Naive B cell (primary cell): ENCODE data around the gene SPECC1. TPM values are rescaled to one million over a fixed set of nuclear protein-coding genes. Genes with fewer than 3 reads are reported as not detected.
A peak's percentile ranks its signal among the peaks of the same experiment; 100 is the strongest.
"Not testable (repeated sequence)": the region's sequence is repeated elsewhere in the genome, so short reads cannot be mapped to it uniquely, and the experiment has no call there.

Source experiments
- ATAC-seq, 2 donors: fragments of 150-1000 bp; cut with Tn5 transposase; 2 replicates each; pipeline ENCODE4 v1.10.0; 2021; ENCODE audit warnings: low read depth in 2 of 2, mild to moderate bottlenecking in 2 of 2, moderate library complexity in 2 of 2
- DNase-seq: peaks from one replicate; pipeline ENCODE4 v3.0.0; 2022
- H3K27ac Mint-ChIP-seq, 6 donors: one replicate each; pipeline ENCODE4 v1.8.0; 2020 to 2022; ENCODE audit warnings: mild to moderate bottlenecking in 6 of 6, mixed read lengths in 6 of 6, moderate library complexity in 5 of 6, inconsistent platforms in 2 of 6
- H3K27me3 Mint-ChIP-seq, 3 donors: one replicate each; pipeline ENCODE4 v1.8.0; 2021 to 2022; ENCODE audit warnings: mixed read lengths in 3 of 3, mild to moderate bottlenecking in 1 of 3
- H3K36me3 Mint-ChIP-seq, 2 donors: one replicate each; pipeline ENCODE4 v1.8.0; 2020 to 2022; ENCODE audit warnings: mixed read lengths in 2 of 2, inconsistent platforms in 1 of 2, mild to moderate bottlenecking in 1 of 2
- H3K4me1 Mint-ChIP-seq, 3 donors: one replicate each; pipeline ENCODE4 v1.8.0; 2020 to 2022; ENCODE audit warnings: mixed read lengths in 3 of 3, inconsistent platforms in 1 of 3, mild to moderate bottlenecking in 1 of 3, moderate library complexity in 1 of 3
- H3K4me3 Mint-ChIP-seq, 8 donors: one replicate each; pipeline ENCODE4 v1.8.0; 2020 to 2022; ENCODE audit warnings: mild to moderate bottlenecking in 8 of 8, mixed read lengths in 8 of 8, moderate library complexity in 8 of 8, inconsistent platforms in 2 of 8
- H3K9me3 Mint-ChIP-seq, 7 donors: one replicate each; pipeline ENCODE4 v1.8.0; 2020 to 2022; ENCODE audit warnings: mixed read lengths in 7 of 7, mild to moderate bottlenecking in 5 of 7, inconsistent platforms in 2 of 7, moderate library complexity in 1 of 7
- polyA plus RNA-seq, 6 donors: library from polyadenylated mRNA; unstranded; fragments of 300-500 nt; fragmentation: Illumina TruSeq; gene quantifications; one replicate each; pipeline ENCODE4 v1.2.3, GENCODE V29; 2021; ENCODE audit warnings: low read depth in 6 of 6

Gene SPECC1
- polyA plus RNA-seq, 6 donors from 2014 or later: 2.6 to 5.9 (median 4.1) TPM

GRCh38 chr17:20228860-20229259 is 219.7 kb downstream of the SPECC1 start:
- Mint-ChIP-seq H3K36me3 (peaks cover 0 to 8% of the 10 kb centered on the region in 2 donors), H3K4me1 (no peaks in the 10 kb centered on the region), H3K4me3 (no peak overlapping the region), H3K27me3 (no peaks in the 10 kb centered on the region), H3K27ac (no peak overlapping the region), H3K9me3 (no peaks in the 10 kb centered on the region)
- ATAC-seq: no peak
- DNase-seq: no peak

GRCh38 chr17:20230924-20231323 is 221.8 kb downstream of the SPECC1 start:
- Mint-ChIP-seq H3K36me3 (peaks cover 0 to 8% of the 10 kb centered on the region in 2 donors), H3K4me1 (no peaks in the 10 kb centered on the region), H3K9me3 (no peaks in the 10 kb centered on the region), H3K27ac (no peak overlapping the region), H3K27me3 (no peaks in the 10 kb centered on the region), H3K4me3 (no peak overlapping the region)
- DNase-seq (no peak), ATAC-seq (no peak)

- H3K9me3 Mint-ChIP-seq: no peaks in the 10 kb centered on the region
- ATAC-seq: no peak
- H3K27me3 Mint-ChIP-seq: no peaks in the 10 kb centered on the region
- no peak overlapping the region for H3K27ac Mint-ChIP-seq
- DNase-seq: no peak
- H3K36me3 Mint-ChIP-seq: peaks cover 0 to 13% of the 10 kb centered on the region in 2 donors
- H3K4me3 Mint-ChIP-seq: no peak overlapping the region
- H3K4me1 Mint-ChIP-seq: no peaks in the 10 kb centered on the region
Observed at GRCh38 chr17:20232611-20233010, 223.5 kb downstream of the SPECC1 start.

GRCh38 chr17:20234276-20234675 is 225.1 kb downstream of the SPECC1 start:
- no peak for ATAC-seq
- no peaks in the 10 kb centered on the region for H3K27me3 Mint-ChIP-seq
- no peak overlapping the region for H3K4me3 Mint-ChIP-seq
- peaks cover 0 to 13% of the 10 kb centered on the region in 2 donors for H3K36me3 Mint-ChIP-seq
- no peaks in the 10 kb centered on the region for H3K4me1 Mint-ChIP-seq
- H3K27ac Mint-ChIP-seq: no peak overlapping the region
- H3K9me3 Mint-ChIP-seq: no peaks in the 10 kb centered on the region
- DNase-seq: no peak

- no peaks in the 10 kb centered on the region for H3K4me1 Mint-ChIP-seq
- H3K27me3 Mint-ChIP-seq: no peaks in the 10 kb centered on the region
- no peak overlapping the region for H3K4me3 Mint-ChIP-seq
- no peak for DNase-seq
- peaks cover 0 to 13% of the 10 kb centered on the region in 2 donors for H3K36me3 Mint-ChIP-seq
- no peak for ATAC-seq
- H3K9me3 Mint-ChIP-seq: no peaks in the 10 kb centered on the region
- H3K27ac Mint-ChIP-seq: no peak overlapping the region
Observed at GRCh38 chr17:20235747-20236146, 226.6 kb downstream of the SPECC1 start.

- Mint-ChIP-seq H3K27ac (no peak overlapping the region), H3K36me3 (peaks cover 0 to 9% of the 10 kb centered on the region in 2 donors), H3K4me1 (no peaks in the 10 kb centered on the region), H3K4me3 (no peak overlapping the region), H3K9me3 (no peaks in the 10 kb centered on the region), H3K27me3 (no peaks in the 10 kb centered on the region)
- no peak for ATAC-seq
- DNase-seq: no peak
Observed at GRCh38 chr17:20236578-20237227, 227.5 kb downstream of the SPECC1 start.

GRCh38 chr17:20239776-20240175 is 230.6 kb downstream of the SPECC1 start:
- not testable (repeated sequence) for ATAC-seq, DNase-seq, H3K9me3 Mint-ChIP-seq, H3K4me1 Mint-ChIP-seq, H3K27ac Mint-ChIP-seq, H3K27me3 Mint-ChIP-seq, H3K4me3 Mint-ChIP-seq, H3K36me3 Mint-ChIP-seq

GRCh38 chr17:20241855-20242254 is 232.7 kb downstream of the SPECC1 start:
- DNase-seq: no peak
- H3K36me3 Mint-ChIP-seq: peaks cover 8 to 13% of the 10 kb centered on the region in 2 donors
- no peak overlapping the region for H3K4me3 Mint-ChIP-seq
- no peaks in the 10 kb centered on the region for H3K27me3 Mint-ChIP-seq
- ATAC-seq: no peak
- H3K27ac Mint-ChIP-seq: peak overlapping the region in 1 of 6 donors; percentile 21
- H3K9me3 Mint-ChIP-seq: no peaks in the 10 kb centered on the region
- H3K4me1 Mint-ChIP-seq: peaks cover 0 to 6% (median 0%) of the 10 kb centered on the region in 3 donors

- H3K27ac Mint-ChIP-seq: no peak overlapping the region
- H3K4me1 Mint-ChIP-seq: peaks cover 0 to 6% (median 0%) of the 10 kb centered on the region in 3 donors
- no peaks in the 10 kb centered on the region for H3K9me3 Mint-ChIP-seq
- DNase-seq (no peak), ATAC-seq (no peak)
- H3K27me3 Mint-ChIP-seq: no peaks in the 10 kb centered on the region
- H3K36me3 Mint-ChIP-seq: peaks cover 8 to 10% of the 10 kb centered on the region in 2 donors
- H3K4me3 Mint-ChIP-seq: no peak overlapping the region
Observed at GRCh38 chr17:20242271-20242670, 233.1 kb downstream of the SPECC1 start.

GRCh38 chr17:20243524-20243923 is 234.4 kb downstream of the SPECC1 start:
- no peak overlapping the region for H3K4me3 Mint-ChIP-seq
- ATAC-seq (no peak), DNase-seq (no peak)
- no peaks in the 10 kb centered on the region for H3K27me3 Mint-ChIP-seq
- H3K36me3 Mint-ChIP-seq: peaks cover 8 to 10% of the 10 kb centered on the region in 2 donors
- H3K27ac Mint-ChIP-seq: no peak overlapping the region
- peaks cover 0 to 6% (median 0%) of the 10 kb centered on the region in 3 donors for H3K4me1 Mint-ChIP-seq
- peaks cover 0 to 4% (median 0%) of the 10 kb centered on the region in 7 donors for H3K9me3 Mint-ChIP-seq

- no peaks in the 10 kb centered on the region for H3K27me3 Mint-ChIP-seq
- H3K4me3 Mint-ChIP-seq: no peak overlapping the region
- H3K27ac Mint-ChIP-seq: peak overlapping the region in 1 of 6 donors; percentile 44
- H3K9me3 Mint-ChIP-seq: peaks cover 2 to 16% (median 4%) of the 10 kb centered on the region in 7 donors
- DNase-seq (no peak), ATAC-seq (no peak)
- H3K36me3 Mint-ChIP-seq: peaks cover 10 to 14% of the 10 kb centered on the region in 2 donors
- H3K4me1 Mint-ChIP-seq: peaks cover 0 to 6% (median 0%) of the 10 kb centered on the region in 3 donors
Observed at GRCh38 chr17:20244671-20245070, 235.5 kb downstream of the SPECC1 start.

- Mint-ChIP-seq H3K36me3 (peaks cover 10 to 18% of the 10 kb centered on the region in 2 donors), H3K9me3 (peaks cover 4 to 22% (median 6%) of the 10 kb centered on the region in 7 donors), H3K4me3 (no peak overlapping the region), H3K4me1 (peaks cover 0 to 6% (median 0%) of the 10 kb centered on the region in 3 donors), H3K27ac (no peak overlapping the region), H3K27me3 (no peaks in the 10 kb centered on the region)
- DNase-seq: no peak
- no peak for ATAC-seq
Observed at GRCh38 chr17:20246692-20247091, 237.5 kb downstream of the SPECC1 start.

GRCh38 chr17:20253323-20253722 is 244.2 kb downstream of the SPECC1 start:
- Mint-ChIP-seq H3K4me3 (no peak overlapping the region), H3K27ac (no peak overlapping the region), H3K9me3 (peaks cover 7 to 25% (median 10%) of the 10 kb centered on the region in 7 donors), H3K27me3 (no peaks in the 10 kb centered on the region), H3K36me3 (peaks cover 22% of the 10 kb centered on the region in 2 donors), H3K4me1 (no peaks in the 10 kb centered on the region)
- ATAC-seq (no peak), DNase-seq (no peak)

GRCh38 chr17:20254541-20254940 is 245.4 kb downstream of the SPECC1 start:
- DNase-seq: no peak
- peaks cover 5 to 16% (median 9%) of the 10 kb centered on the region in 7 donors for H3K9me3 Mint-ChIP-seq
- ATAC-seq: no peak
- peaks cover 24 to 30% of the 10 kb centered on the region in 2 donors for H3K36me3 Mint-ChIP-seq
- H3K4me1 Mint-ChIP-seq: no peaks in the 10 kb centered on the region
- H3K4me3 Mint-ChIP-seq: no peak overlapping the region
- H3K27me3 Mint-ChIP-seq: no peaks in the 10 kb centered on the region
- no peak overlapping the region for H3K27ac Mint-ChIP-seq
